GM23338 (cell line): ENCODE measurements around the gene NPAS2. TPM values are rescaled to one million over a fixed set of nuclear protein-coding genes. Genes with fewer than 3 reads are reported as not detected.

Experiments
- ATAC-seq: fragments of 200-7000 bp; cut with Tn5 transposase; 3 replicates; pipeline ENCODE4 v1.9.1; 2020
- DNase-seq: peaks from one replicate; pipeline ENCODE4 v3.0.0-alpha.2; 2015; ENCODE audit warnings: low spot score
- H2AFZ ChIP-seq: fragments of 200-600 bp; sonication (generic); 2 replicates; pipeline ENCODE4 v1.8.0; 2016; ENCODE audit warnings: antibody characterized with exemption, mild to moderate bottlenecking, moderate library complexity
- H3F3A ChIP-seq: fragments of 200-600 bp; sonication (generic); replicated peaks from 2 replicates; pipeline ENCODE4 v1.8.0; 2017; ENCODE audit warnings: antibody characterized with exemption, mixed run types, low read depth
- H3K27ac ChIP-seq: fragments of 200-600 bp; sonication (generic); 2 replicates; pipeline ENCODE4 v1.6.1; 2016; ENCODE audit warnings: low read depth
- H3K27me3 ChIP-seq: fragments of 200-600 bp; sonication (generic); 2 replicates; pipeline ENCODE4 v1.8.0; 2016; ENCODE audit warnings: mild to moderate bottlenecking, mixed run types, moderate library complexity; ENCODE audit not compliant: insufficient read depth
- H3K36me3 ChIP-seq: fragments of 200-600 bp; sonication (generic); 2 replicates; pipeline ENCODE4 v1.8.0; 2016; ENCODE audit warnings: mild to moderate bottlenecking; ENCODE audit not compliant: insufficient read depth
- H3K4me1 ChIP-seq: fragments of 200-600 bp; sonication (generic); 2 replicates; pipeline ENCODE4 v1.8.0; 2016; ENCODE audit warnings: mild to moderate bottlenecking, moderate library complexity; ENCODE audit not compliant: insufficient read depth
- H3K4me2 ChIP-seq: fragments of 200-600 bp; sonication (generic); 2 replicates; pipeline ENCODE4 v1.7.1; 2017; ENCODE audit warnings: mixed run types
- H3K4me3 ChIP-seq: fragments of 200-600 bp; sonication (generic); 2 replicates; pipeline ENCODE4 v1.6.1; 2016; ENCODE audit warnings: mixed run types
- H3K79me2 ChIP-seq: fragments of 200-600 bp; sonication (generic); replicated peaks from 2 replicates; pipeline ENCODE4 v1.8.0; 2017; ENCODE audit warnings: mild to moderate bottlenecking; ENCODE audit not compliant: insufficient read depth
- H3K9me2 ChIP-seq: fragments of 200-600 bp; sonication (generic); 2 replicates; pipeline ENCODE4 v1.8.0; 2017; ENCODE audit not compliant: insufficient read depth
- H4K20me1 ChIP-seq: fragments of 200-600 bp; sonication (generic); replicated peaks from 2 replicates; pipeline ENCODE4 v1.8.0; 2017; ENCODE audit warnings: mild to moderate bottlenecking; ENCODE audit not compliant: insufficient read depth
- H3K27ac Mint-ChIP-seq: 2 replicates; pipeline ENCODE4 v1.8.0; 2020; ENCODE audit warnings: inconsistent platforms, mild to moderate bottlenecking, moderate library complexity, mixed read lengths
- H3K27me3 Mint-ChIP-seq: 3 replicates; pipeline ENCODE4 v1.8.0; 2022; ENCODE audit warnings: low read depth, mild to moderate bottlenecking, moderate library complexity, mixed read lengths, inconsistent platforms; ENCODE audit not compliant: insufficient read depth, poor library complexity
- H3K36me3 Mint-ChIP-seq: 3 replicates; pipeline ENCODE4 v1.8.0; 2021; ENCODE audit warnings: low read depth, mild to moderate bottlenecking, inconsistent platforms, moderate library complexity, mixed read lengths
- H3K4me1 Mint-ChIP-seq: 3 replicates; pipeline ENCODE4 v1.8.0; 2020; ENCODE audit warnings: mild to moderate bottlenecking, inconsistent platforms, mixed read lengths
- H3K4me3 Mint-ChIP-seq: 3 replicates; pipeline ENCODE4 v1.8.0; 2021; ENCODE audit warnings: moderate library complexity, mild to moderate bottlenecking, inconsistent platforms, mixed read lengths
- H3K9me3 Mint-ChIP-seq: 3 replicates; pipeline ENCODE4 v1.8.0; 2020; ENCODE audit warnings: moderate library complexity, mild to moderate bottlenecking, inconsistent platforms, mixed read lengths
- EZH2 ChIP-seq: fragments of 200-600 bp; sonication (generic); IDR thresholded peaks from one replicate; pipeline ENCODE4 v1.8.0; 2017; ENCODE audit warnings: antibody characterized with exemption, mild to moderate bottlenecking, low read depth; ENCODE audit not compliant: unreplicated experiment
- JUNB ChIP-seq: IDR thresholded peaks from one replicate; pipeline ENCODE4 v1.6.1; 2016; ENCODE audit warnings: antibody characterized with exemption; ENCODE audit not compliant: unreplicated experiment
- POLR2AphosphoS5 ChIP-seq: IDR thresholded peaks from 2 replicates; pipeline ENCODE4 v1.6.1; 2016; ENCODE audit warnings: antibody characterized with exemption, low read depth
- REST ChIP-seq: IDR thresholded peaks from one replicate; pipeline ENCODE4 v1.6.1; 2018; ENCODE audit warnings: antibody characterized with exemption; ENCODE audit not compliant: unreplicated experiment
- ZNF331 ChIP-seq: fragments of 250-450 bp; sonication (Bioruptor Pico); IDR thresholded peaks from 2 replicates; pipeline ENCODE4 v1.5.0; 2020; ENCODE audit warnings: low read depth, mild to moderate bottlenecking, moderate library complexity
- polyA plus RNA-seq: library from polyadenylated mRNA; unstranded; fragments of >200 nt; fragmentation: Nextera tagmentation; extraction: Ambion mirVana; gene quantifications from 2 replicates; pipeline ENCODE4 v1.2.1, GENCODE V29; 2016
- total RNA-seq: library from RNA; depleted of rRNA; stranded (reverse); fragments of >200 nt; shearing (Covaris generic); gene quantifications from 2 replicates; pipeline ENCODE4 v1.2.3, GENCODE V29; 2014
- TF ChIP-seq, protein P1 (sequence below), 2 experiments: fragments of 200-600 bp in 1 of 2; sonication (generic) in 1 of 2; conservative IDR thresholded peaks; 2 replicates each; pipeline versions ENCODE4 v1.5.1 to v1.6.1; 2016 to 2017; ENCODE audit warnings: antibody characterized with exemption in 2 of 2, low read depth in 2 of 2, mild to moderate bottlenecking in 2 of 2, moderate library complexity in 1 of 2

NPAS2 gene
- total and polyA plus RNA-seq, 2 experiments from 2014 or later = 0.56 to 1.1 TPM

GRCh38 chr2:100862081-100862480 lies 42.1 kb downstream of the NPAS2 start (continued):
- TF ChIP-seq, protein P1, sequence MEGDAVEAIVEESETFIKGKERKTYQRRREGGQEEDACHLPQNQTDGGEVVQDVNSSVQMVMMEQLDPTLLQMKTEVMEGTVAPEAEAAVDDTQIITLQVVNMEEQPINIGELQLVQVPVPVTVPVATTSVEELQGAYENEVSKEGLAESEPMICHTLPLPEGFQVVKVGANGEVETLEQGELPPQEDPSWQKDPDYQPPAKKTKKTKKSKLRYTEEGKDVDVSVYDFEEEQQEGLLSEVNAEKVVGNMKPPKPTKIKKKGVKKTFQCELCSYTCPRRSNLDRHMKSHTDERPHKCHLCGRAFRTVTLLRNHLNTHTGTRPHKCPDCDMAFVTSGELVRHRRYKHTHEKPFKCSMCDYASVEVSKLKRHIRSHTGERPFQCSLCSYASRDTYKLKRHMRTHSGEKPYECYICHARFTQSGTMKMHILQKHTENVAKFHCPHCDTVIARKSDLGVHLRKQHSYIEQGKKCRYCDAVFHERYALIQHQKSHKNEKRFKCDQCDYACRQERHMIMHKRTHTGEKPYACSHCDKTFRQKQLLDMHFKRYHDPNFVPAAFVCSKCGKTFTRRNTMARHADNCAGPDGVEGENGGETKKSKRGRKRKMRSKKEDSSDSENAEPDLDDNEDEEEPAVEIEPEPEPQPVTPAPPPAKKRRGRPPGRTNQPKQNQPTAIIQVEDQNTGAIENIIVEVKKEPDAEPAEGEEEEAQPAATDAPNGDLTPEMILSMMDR (conservative IDR thresholded peaks at IDR 0.05; ENCODE audit: low read depth in 2 of 2) = no peak
- TF ChIP-seq REST = no peak
- no peak for TF ChIP-seq EZH2

GRCh38 chr2:100865816-100866460 lies 46.0 kb downstream of the NPAS2 start:
- H3K27me3 ChIP-seq = no peaks in the 10 kb centered on the region
- no peak overlapping the region for H3K4me3 ChIP-seq
- no peaks in the 10 kb centered on the region for H4K20me1 ChIP-seq
- no peaks in the 10 kb centered on the region for H3F3A ChIP-seq
- no peaks in the 10 kb centered on the region for H3K79me2 ChIP-seq
- no peaks in the 10 kb centered on the region for H3K4me1 ChIP-seq
- no peak overlapping the region for H3K27ac ChIP-seq
- no peaks in the 10 kb centered on the region for H3K36me3 ChIP-seq
- Mint-ChIP-seq H3K9me3 (no peaks in the 10 kb centered on the region; the same call in 2 of the 3 replicates), H3K4me1 (no peaks in the 10 kb centered on the region; the same call in 1 of the 3 replicates), H3K36me3 (no peaks in the 10 kb centered on the region; the same call in 2 of the 3 replicates), H3K27me3 (peaks cover 4% of the 10 kb centered on the region), H3K4me3 (no peak overlapping the region), H3K27ac (no peak overlapping the region)
- ATAC-seq (no peak), DNase-seq (no peak)
- no peak overlapping the region for H3K4me2 ChIP-seq
- no peak overlapping the region for H2AFZ ChIP-seq
- TF ChIP-seq ZNF331 (CRISPR knock-in tag) = no peak
- TF ChIP-seq REST = no peak
- no peak for TF ChIP-seq JUNB
- no peak for TF ChIP-seq POLR2AphosphoS5
- TF ChIP-seq EZH2 = no peak
- TF ChIP-seq, protein P1 (conservative IDR thresholded peaks at IDR 0.05; ENCODE audit: low read depth in 2 of 2) = no peak
- H3K9me2 ChIP-seq = no peaks in the 10 kb centered on the region
